Tibial artery (tissue), 4 donors: ENCODE results near the gene HOXB2.

Source experiments
- DNase-seq, 2 donors: peaks; one replicate each; pipeline ENCODE4 v3.0.0-alpha.2; 2019
- H3K27ac ChIP-seq, 2 donors: fragments of 200-600 bp; sonication (generic) in 1 of 2; 1 replicate in 1 of 2; 2 replicates in 1 of 2; pipeline ENCODE4 v1.5.1; 2018 to 2019; ENCODE audit warnings: mild to moderate bottlenecking in 1 of 2
- H3K27me3 ChIP-seq, 2 donors: fragments of 200-600 bp; sonication (generic) in 1 of 2; one replicate each; pipeline versions ENCODE4 v1.5.1 to v1.6.0; 2016 to 2019
- H3K36me3 ChIP-seq, 3 donors: fragments of 200-600 bp; sonication (generic) in 2 of 3; one replicate each; pipeline ENCODE4 v1.5.1; 2016 to 2019; ENCODE audit warnings: mild to moderate bottlenecking in 2 of 3
- H3K4me1 ChIP-seq, 4 donors: fragments of 200-600 bp; sonication (generic) in 2 of 4; 1 replicate in 3 of 4; 2 replicates in 1 of 4; pipeline ENCODE4 v1.5.1; 2016 to 2019
- H3K4me3 ChIP-seq, 2 donors: fragments of 200-600 bp; sonication (generic) in 1 of 2; 1 replicate in 1 of 2; 2 replicates in 1 of 2; pipeline ENCODE4 v1.5.1; 2018 to 2019; ENCODE audit warnings: mild to moderate bottlenecking in 2 of 2
- H3K9me3 ChIP-seq, 3 donors: fragments of 200-600 bp; sonication (generic) in 1 of 3; one replicate each; pipeline ENCODE4 v1.5.1; 2016 to 2019
- CTCF ChIP-seq, 2 experiments: fragments of 200-600 bp in 1 of 2; fragments of 450-650 bp in 1 of 2; IDR thresholded peaks; one replicate each; pipeline ENCODE4 v1.5.1; 2017 to 2019; ENCODE audit warnings: antibody characterized with exemption in 2 of 2, mild to moderate bottlenecking in 1 of 2, moderate library complexity in 1 of 2
- intact Hi-C: fragments of 100-400 bp; cut with DNase I; formaldehyde crosslinking; loops from one replicate; pipeline ENCODE4 v1.15.0; 2023; ENCODE audit warnings: low total_unique reads

The HOXB2 gene

GRCh38 chr17:48519427-48519826 is 25.5 kb downstream of the HOXB2 start:
- H3K9me3 ChIP-seq: no peaks in the 10 kb centered on the region
- no peak for DNase-seq
- H3K4me3 ChIP-seq: no peak overlapping the region
- peaks cover 0 to 43% of the 10 kb centered on the region in 2 donors for H3K27me3 ChIP-seq
- H3K27ac ChIP-seq: no peak overlapping the region
- TF ChIP-seq CTCF (IDR thresholded peaks at IDR 0.05): no peak
- intact Hi-C loops: no loop called here
- H3K36me3 ChIP-seq: no peaks in the 10 kb centered on the region
- no peaks in the 10 kb centered on the region for H3K4me1 ChIP-seq

GRCh38 chr17:48517478-48517877 is 27.4 kb downstream of the HOXB2 start:
- no peaks in the 10 kb centered on the region for H3K4me1 ChIP-seq
- no peaks in the 10 kb centered on the region for H3K9me3 ChIP-seq
- H3K27ac ChIP-seq: no peak overlapping the region
- intact Hi-C loops: no loop called here
- DNase-seq: no peak
- peaks cover 0 to 60% of the 10 kb centered on the region in 2 donors for H3K27me3 ChIP-seq
- H3K36me3 ChIP-seq: no peaks in the 10 kb centered on the region
- no peak for TF ChIP-seq CTCF (IDR thresholded peaks at IDR 0.05)
- H3K4me3 ChIP-seq: no peak overlapping the region

- no peaks in the 10 kb centered on the region for H3K9me3 ChIP-seq
- no peak overlapping the region for H3K4me3 ChIP-seq
- H3K36me3 ChIP-seq: no peaks in the 10 kb centered on the region
- no peaks in the 10 kb centered on the region for H3K4me1 ChIP-seq
- peaks cover 0 to 63% of the 10 kb centered on the region in 2 donors for H3K27me3 ChIP-seq
- no peak for DNase-seq
- TF ChIP-seq CTCF (IDR thresholded peaks at IDR 0.05): no peak
- no peak overlapping the region for H3K27ac ChIP-seq
- intact Hi-C loops: no loop called here
Observed at GRCh38 chr17:48515925-48516900, 28.7 kb downstream of the HOXB2 start.

- Histone ChIP-seq H3K4me1 (no peaks in the 10 kb centered on the region), H3K9me3 (no peaks in the 10 kb centered on the region), H3K27ac (no peak overlapping the region), H3K36me3 (no peaks in the 10 kb centered on the region), H3K27me3 (peaks cover 0 to 66% of the 10 kb centered on the region in 2 donors), H3K4me3 (no peak overlapping the region)
- no peak for TF ChIP-seq CTCF (IDR thresholded peaks at IDR 0.05)
- DNase-seq: no peak
- intact Hi-C loops: no loop called here
Observed at GRCh38 chr17:48514477-48514876, 30.4 kb downstream of the HOXB2 start.

- intact Hi-C loops: no loop called here
- no peak for TF ChIP-seq CTCF (IDR thresholded peaks at IDR 0.05)
- Histone ChIP-seq H3K9me3 (no peaks in the 10 kb centered on the region), H3K27ac (no peak overlapping the region), H3K36me3 (no peaks in the 10 kb centered on the region), H3K4me3 (no peak overlapping the region), H3K4me1 (no peaks in the 10 kb centered on the region), H3K27me3 (peaks cover 0 to 64% of the 10 kb centered on the region in 2 donors)
- DNase-seq: no peak
Observed at GRCh38 chr17:48513666-48514455, 31.0 kb downstream of the HOXB2 start.
